Liver (tissue), 9 donors: ENCODE results near the gene RASSF8. TPM values are rescaled to one million over a fixed set of nuclear protein-coding genes. Genes with fewer than 3 reads are reported as not detected.

Source experiments
- DNase-seq: peaks from one replicate; pipeline ENCODE4 v3.0.0-alpha.2; 2017; ENCODE audit warnings: low spot score
- H3K27ac ChIP-seq, 2 donors: one replicate each; pipeline ENCODE4 v1.7.0; 2013; ENCODE audit warnings: inconsistent platforms in 2 of 2, low read length in 2 of 2, control low read depth in 1 of 2, low read depth in 1 of 2, mild to moderate bottlenecking in 1 of 2
- H3K27me3 ChIP-seq, 4 donors: one replicate each; pipeline versions ENCODE4 v1.6.1 to v1.7.0; 2013; ENCODE audit warnings: low read length in 3 of 4, inconsistent platforms in 1 of 4, mild to moderate bottlenecking in 1 of 4, moderate library complexity in 1 of 4; ENCODE audit not compliant: control insufficient read depth in 4 of 4, insufficient read depth in 4 of 4
- H3K36me3 ChIP-seq, 4 donors: one replicate each; pipeline versions ENCODE4 v1.6.1 to v1.7.0; 2013; ENCODE audit warnings: low read length in 3 of 4, mild to moderate bottlenecking in 3 of 4, low read depth in 1 of 4, moderate library complexity in 1 of 4; ENCODE audit not compliant: control insufficient read depth in 4 of 4, insufficient read depth in 3 of 4
- H3K4me1 ChIP-seq, 4 donors: one replicate each; pipeline versions ENCODE4 v1.6.1 to v1.7.0; 2013; ENCODE audit warnings: low read length in 3 of 4, mild to moderate bottlenecking in 3 of 4, moderate library complexity in 1 of 4; ENCODE audit not compliant: control insufficient read depth in 4 of 4, insufficient read depth in 4 of 4
- H3K4me3 ChIP-seq, 3 donors: one replicate each; pipeline versions ENCODE4 v1.6.1 to v1.7.0; 2013; ENCODE audit warnings: low read length in 3 of 3, control low read depth in 1 of 3, low read depth in 1 of 3, mild to moderate bottlenecking in 1 of 3
- H3K9ac ChIP-seq, 2 donors: one replicate each; pipeline ENCODE4 v1.7.0; 2013; ENCODE audit warnings: low read length in 2 of 2, mild to moderate bottlenecking in 2 of 2, moderate library complexity in 2 of 2, control low read depth in 1 of 2, low read depth in 1 of 2
- H3K9me3 ChIP-seq, 4 donors: one replicate each; pipeline versions ENCODE4 v1.6.1 to v1.7.0; 2013; ENCODE audit warnings: low read length in 3 of 4; ENCODE audit not compliant: control insufficient read depth in 4 of 4
- ATF3 ChIP-seq: IDR thresholded peaks from 2 replicates; pipeline ENCODE4 v1.6.1; 2016; ENCODE audit warnings: antibody characterized with exemption
- CTCF ChIP-seq: fragments of 150-350 bp; IDR thresholded peaks from 2 replicates; pipeline ENCODE4 v1.5.1; 2017; ENCODE audit warnings: improper control_type of control experiment, low read depth, low read length; ENCODE audit not compliant: missing input control
- EGR1 ChIP-seq, 2 donors: IDR thresholded peaks; 2 replicates each; pipeline ENCODE4 v1.6.1; 2016 to 2018; ENCODE audit warnings: antibody characterized with exemption in 2 of 2, low read depth in 2 of 2
- FOXA1 ChIP-seq: IDR thresholded peaks from 2 replicates; pipeline ENCODE4 v1.6.1; 2016; ENCODE audit warnings: antibody characterized with exemption
- FOXA2 ChIP-seq: IDR thresholded peaks from 2 replicates; pipeline ENCODE4 v1.6.1; 2016; ENCODE audit warnings: antibody characterized with exemption
- GABPA ChIP-seq, 2 donors: IDR thresholded peaks in 1 of 2; conservative IDR thresholded peaks in 1 of 2; 2 replicates each; pipeline ENCODE4 v1.6.1; 2016; ENCODE audit warnings: antibody characterized with exemption in 2 of 2, mild to moderate bottlenecking in 1 of 2, moderate library complexity in 1 of 2
- HNF4A ChIP-seq, 2 donors: conservative IDR thresholded peaks; 2 replicates each; pipeline ENCODE4 v1.6.1; 2016; ENCODE audit warnings: antibody characterized with exemption in 2 of 2, mild to moderate bottlenecking in 2 of 2
- HNF4G ChIP-seq: IDR thresholded peaks from 2 replicates; pipeline ENCODE4 v1.6.1; 2016; ENCODE audit warnings: antibody characterized with exemption
- JUND ChIP-seq, 2 donors: IDR thresholded peaks; 2 replicates each; pipeline ENCODE4 v1.6.1; 2016; ENCODE audit warnings: antibody characterized with exemption in 2 of 2
- MAX ChIP-seq: IDR thresholded peaks from 2 replicates; pipeline ENCODE4 v1.6.1; 2016; ENCODE audit warnings: antibody characterized with exemption
- NR2F2 ChIP-seq: IDR thresholded peaks from 2 replicates; pipeline ENCODE4 v1.6.1; 2016; ENCODE audit warnings: antibody characterized with exemption
- RAD21 ChIP-seq, 2 donors: IDR thresholded peaks; 2 replicates each; pipeline ENCODE4 v1.6.1; 2016; ENCODE audit warnings: antibody characterized with exemption in 2 of 2, mild to moderate bottlenecking in 2 of 2
- REST ChIP-seq: IDR thresholded peaks from 2 replicates; pipeline ENCODE4 v1.6.1; 2016; ENCODE audit warnings: antibody characterized with exemption, mild to moderate bottlenecking
- RXRA ChIP-seq, 2 donors: IDR thresholded peaks; 2 replicates each; pipeline ENCODE4 v1.6.1; 2017 to 2018; ENCODE audit warnings: antibody characterized with exemption in 2 of 2, mild to moderate bottlenecking in 1 of 2
- SP1 ChIP-seq: IDR thresholded peaks from 2 replicates; pipeline ENCODE4 v1.6.1; 2018; ENCODE audit warnings: antibody characterized with exemption, mild to moderate bottlenecking
- TAF1 ChIP-seq: conservative IDR thresholded peaks from 2 replicates; pipeline ENCODE4 v1.6.1; 2016; ENCODE audit warnings: antibody characterized with exemption, mild to moderate bottlenecking
- YY1 ChIP-seq: IDR thresholded peaks from 2 replicates; pipeline ENCODE4 v1.6.1; 2016; ENCODE audit warnings: antibody characterized with exemption, mild to moderate bottlenecking
- ZBTB33 ChIP-seq: IDR thresholded peaks from 2 replicates; pipeline ENCODE4 v1.6.1; 2016; ENCODE audit warnings: antibody characterized with exemption
- WGBS: extraction: QIAGEN DNeasy Blood & Tissue Kit; methylation state at CpG from one replicate; pipeline ENCODE4 v1.1.7; 2013; 5-methylcytosine and 5-hydroxymethylcytosine counted together
- polyA plus RNA-seq, 2 donors: library from polyadenylated mRNA; stranded (reverse) in 1 of 2; unstranded in 1 of 2; fragments of 200-250 nt in 1 of 2; fragments of >200 nt in 1 of 2; fragmentation: Nextera tagmentation in 1 of 2; extraction: Ambion mirVana in 1 of 2; gene quantifications; one replicate each; pipeline versions ENCODE4 v1.2.1 to v1.2.3, GENCODE V29; 2013 to 2015
- total RNA-seq, 2 donors: library from RNA; depleted of rRNA; stranded (reverse); fragments of >200 nt; gene quantifications; one replicate each; pipeline ENCODE4 v1.2.3, GENCODE V29; 2014
- donor health status: healthy.
- donor health status: healthy.
- donor health status: healthy.
- donor health status: healthy.
- donor health status: healthy.

RASSF8 gene
- total and polyA plus RNA-seq, 4 donors, result 1.7 to 9.4 (median 3.3) TPM

- Histone ChIP-seq H3K27ac (no peak overlapping the region), H3K9ac (no peak overlapping the region), H3K4me3 (no peak overlapping the region), H3K27me3 (no peaks in the 10 kb centered on the region), H3K36me3 (no peaks in the 10 kb centered on the region), H3K4me1 (peaks cover 0 to 6% (median 0%) of the 10 kb centered on the region in 4 donors), H3K9me3 (no peaks in the 10 kb centered on the region)
- WGBS, result 97% methylated on average over 2 of the region's 2 CpGs
- DNase-seq, result no peak
- TF ChIP-seq REST (no peak), FOXA1 (no peak), HNF4A (conservative IDR thresholded peaks at IDR 0.05) (no peak), RXRA (IDR thresholded peaks at IDR 0.05) (no peak), FOXA2 (no peak), SP1 (no peak), JUND (IDR thresholded peaks at IDR 0.05) (no peak), CTCF (no peak), EGR1 (IDR thresholded peaks at IDR 0.05; ENCODE audit: low read depth in 2 of 2) (no peak), ATF3 (no peak), YY1 (no peak), NR2F2 (no peak), TAF1 (no peak), RAD21 (IDR thresholded peaks at IDR 0.05) (no peak), ZBTB33 (no peak), MAX (no peak), HNF4G (no peak), GABPA (IDR thresholded peaks at IDR 0.05 in 1 of 2, conservative IDR thresholded peaks at IDR 0.05 in 1 of 2) (no peak)
Measured at GRCh38 chr12:26096036-26096435, 137.6 kb downstream of the RASSF8 start.
